H1 (cell line): Measurements from ENCODE around the gene F3. TPM values are rescaled to one million over a fixed set of nuclear protein-coding genes. Genes with fewer than 3 reads are reported as not detected.

ENCODE experiments used
- CTCF ChIA-PET: fragments of 300-600 bp; sonication (Branson Sonifier 250); formaldehyde crosslinking; loops from one replicate; lab custom pipeline; 2021; ENCODE audit not compliant: partially characterized antibody; lab: Charles Lee
- POLR2A ChIA-PET: fragments of 300-600 bp; sonication (Branson Sonifier 250); formaldehyde crosslinking; loops from one replicate; lab custom pipeline; 2021; ENCODE audit warnings: inconsistent platforms; ENCODE audit not compliant: partially characterized antibody; lab: Charles Lee
- DNase-seq, 2 experiments: peaks; one replicate each; pipeline versions ENCODE4 v3.0.0 to v3.0.0-alpha.2; 2010 to 2022; ENCODE audit warnings: low spot score in 2 of 2, low read depth in 1 of 2, mixed read lengths in 1 of 2
- FAIRE-seq: peaks from 2 replicates; lab custom pipeline; 2011; peaks lifted over from hg19 to GRCh38; lab: Jason Lieb, UNC
- H2AFZ ChIP-seq: 2 replicates; pipeline ENCODE4 v1.8.1; 2012; ENCODE audit warnings: low read length, inconsistent platforms
- H2AK5ac ChIP-seq: 2 replicates; pipeline ENCODE4 v1.6.1; 2013; ENCODE audit warnings: low read depth, low read length
- H2BK120ac ChIP-seq: replicated peaks from 2 replicates; pipeline ENCODE3; 2013; ENCODE audit warnings: low read depth, low read length, inconsistent platforms
- H2BK12ac ChIP-seq: 2 replicates; pipeline ENCODE4 v1.6.1; 2013; ENCODE audit warnings: low read depth, low read length
- H2BK15ac ChIP-seq: 2 replicates; pipeline ENCODE4 v1.6.1; 2013; ENCODE audit warnings: low read length
- H2BK20ac ChIP-seq: 2 replicates; pipeline ENCODE4 v1.6.1; 2013; ENCODE audit warnings: low read length
- H2BK5ac ChIP-seq: 2 replicates; pipeline ENCODE4 v1.6.1; 2013; ENCODE audit warnings: low read depth, low read length
- H3K14ac ChIP-seq: 2 replicates; pipeline ENCODE4 v1.6.1; 2013; ENCODE audit warnings: inconsistent platforms; ENCODE audit not compliant: insufficient read length
- H3K18ac ChIP-seq: 2 replicates; pipeline ENCODE4 v1.6.1; 2013; ENCODE audit warnings: low read length; ENCODE audit errors: extremely low read depth
- H3K23ac ChIP-seq: 2 replicates; pipeline ENCODE4 v1.6.1; 2013; ENCODE audit warnings: inconsistent platforms; ENCODE audit not compliant: insufficient read length
- H3K23me2 ChIP-seq: 2 replicates; pipeline ENCODE4 v1.6.1; 2013; ENCODE audit warnings: low read depth, low read length
- H3K27ac ChIP-seq: 2 replicates; pipeline ENCODE4 v1.6.1; 2011; ENCODE audit warnings: low read depth, low read length, inconsistent platforms
- H3K27me3 ChIP-seq, 4 experiments: replicated peaks in 1 of 4; 1 replicate in 1 of 4; 2 replicates in 3 of 4; pipeline versions ENCODE4 v1.6.1 to v1.8.1; 2011 to 2013; ENCODE audit warnings: low read length in 3 of 4, mild to moderate bottlenecking in 3 of 4, inconsistent platforms in 2 of 4, mixed read lengths in 2 of 4, moderate library complexity in 1 of 4; ENCODE audit not compliant: control insufficient read depth in 3 of 4, insufficient read depth in 3 of 4; ENCODE audit errors: extremely low read depth in 1 of 4
- H3K36me3 ChIP-seq, 4 experiments: 2 replicates each; pipeline versions ENCODE4 v1.6.1 to v1.8.1; 2011 to 2013; ENCODE audit warnings: mild to moderate bottlenecking in 4 of 4, low read length in 3 of 4, moderate library complexity in 2 of 4, control low read depth in 1 of 4, inconsistent platforms in 1 of 4; ENCODE audit not compliant: insufficient read depth in 4 of 4, control insufficient read depth in 2 of 4
- H3K4ac ChIP-seq: replicated peaks from 2 replicates; pipeline ENCODE3; 2013; ENCODE audit warnings: low read length, low read depth, mixed read lengths, inconsistent platforms; ENCODE audit not compliant: insufficient read length
- H3K4me1 ChIP-seq, 4 experiments: replicated peaks in 1 of 4; 1 replicate in 1 of 4; 2 replicates in 3 of 4; pipeline versions ENCODE4 v1.6.1 to v1.8.1; 2011 to 2013; ENCODE audit warnings: low read length in 3 of 4, inconsistent platforms in 2 of 4, mixed read lengths in 1 of 4; ENCODE audit not compliant: insufficient read depth in 4 of 4, control insufficient read depth in 3 of 4
- H3K4me2 ChIP-seq, 2 experiments: 2 replicates each; pipeline versions ENCODE4 v1.6.1 to v1.8.1; 2011 to 2013; ENCODE audit warnings: low read depth in 2 of 2, low read length in 2 of 2, control low read depth in 1 of 2, inconsistent platforms in 1 of 2, mild to moderate bottlenecking in 1 of 2; ENCODE audit not compliant: insufficient read depth in 1 of 2
- H3K4me3 ChIP-seq, 4 experiments: fragments of 200-600, 300-600 bp in 1 of 4; sonication (generic), shearing (Covaris generic), sonication (Bioruptor Twin) in 1 of 4; 2 replicates each; pipeline versions ENCODE4 v1.5.1 to v1.8.1; 2011 to 2016; ENCODE audit warnings: low read length in 4 of 4, low read depth in 3 of 4, control low read depth in 2 of 4, inconsistent platforms in 2 of 4, mild to moderate bottlenecking in 2 of 4, mixed read lengths in 1 of 4, moderate library complexity in 1 of 4; ENCODE audit not compliant: insufficient read depth in 2 of 4; ENCODE audit errors: extremely low read depth in 1 of 4
- H3K56ac ChIP-seq: replicated peaks from 2 replicates; pipeline ENCODE3; 2013; ENCODE audit warnings: low read depth, mild to moderate bottlenecking, mixed read lengths, low read length, inconsistent platforms; ENCODE audit not compliant: insufficient read length
- H3K79me1 ChIP-seq: 2 replicates; pipeline ENCODE4 v1.6.1; 2013; ENCODE audit warnings: low read depth, low read length, control low read depth
- H3K79me2 ChIP-seq, 2 experiments: 2 replicates each; pipeline versions ENCODE4 v1.6.1 to v1.8.1; 2012 to 2013; ENCODE audit warnings: low read length in 2 of 2, mild to moderate bottlenecking in 2 of 2, inconsistent platforms in 1 of 2; ENCODE audit not compliant: insufficient read depth in 2 of 2, control insufficient read depth in 1 of 2
- H3K9ac ChIP-seq, 4 experiments: replicated peaks in 1 of 4; 1 replicate in 1 of 4; 2 replicates in 3 of 4; pipeline versions ENCODE4 v1.6.1 to v1.8.1; 2011 to 2013; ENCODE audit warnings: low read depth in 3 of 4, low read length in 3 of 4, control low read depth in 2 of 4, mild to moderate bottlenecking in 2 of 4, moderate library complexity in 2 of 4, inconsistent platforms in 1 of 4; ENCODE audit errors: extremely low read depth in 1 of 4
- H3K9me3 ChIP-seq, 2 experiments: 2 replicates each; pipeline versions ENCODE4 v1.6.1 to v1.8.1; 2012 to 2013; ENCODE audit warnings: mild to moderate bottlenecking in 2 of 2, moderate library complexity in 2 of 2, control low read depth in 1 of 2, inconsistent platforms in 1 of 2, low read depth in 1 of 2, low read length in 1 of 2, mixed read lengths in 1 of 2; ENCODE audit not compliant: insufficient read depth in 2 of 2
- H4K20me1 ChIP-seq, 2 experiments: replicated peaks in 1 of 2; 2 replicates each; pipeline versions ENCODE3 to v1.8.1; 2011 to 2013; ENCODE audit warnings: inconsistent platforms in 2 of 2, low read length in 2 of 2, mild to moderate bottlenecking in 1 of 2; ENCODE audit not compliant: insufficient read depth in 2 of 2, control insufficient read depth in 1 of 2
- H4K5ac ChIP-seq: 2 replicates; pipeline ENCODE4 v1.6.1; 2013; ENCODE audit warnings: low read length, low read depth, mixed read lengths, inconsistent platforms; ENCODE audit not compliant: insufficient read length
- H4K8ac ChIP-seq: 2 replicates; pipeline ENCODE4 v1.8.0; 2013; ENCODE audit warnings: mild to moderate bottlenecking, moderate library complexity, low read length, inconsistent platforms; ENCODE audit not compliant: insufficient read depth; ENCODE audit errors: extremely low read depth
- H4K91ac ChIP-seq: replicated peaks from 2 replicates; pipeline ENCODE3; 2013; ENCODE audit warnings: low read length, mixed read lengths, inconsistent platforms; ENCODE audit not compliant: insufficient read length
- ASH2L ChIP-seq: fragments of 200-600, 300-600 bp; sonication (generic); IDR thresholded peaks from one replicate; pipeline ENCODE4 v1.7.1; 2017; ENCODE audit warnings: low read length
- CREB1 ChIP-seq: IDR thresholded peaks from 2 replicates; pipeline ENCODE4 v1.6.1; 2012; ENCODE audit warnings: inconsistent platforms
- FOSL1 ChIP-seq: IDR thresholded peaks from 2 replicates; pipeline ENCODE4 v1.6.1; 2011; ENCODE audit warnings: mild to moderate bottlenecking, low read depth, low read length, moderate library complexity; ENCODE audit not compliant: insufficient read depth
- HDAC2 ChIP-seq, 2 experiments: fragments of 300-600 bp in 1 of 2; sonication (generic) in 1 of 2; IDR thresholded peaks; 2 replicates each; pipeline ENCODE4 v1.6.1; 2011 to 2012; ENCODE audit warnings: low read depth in 2 of 2, low read length in 2 of 2, mild to moderate bottlenecking in 2 of 2, moderate library complexity in 2 of 2, borderline replicate concordance in 1 of 2, inconsistent platforms in 1 of 2
- JUND ChIP-seq: IDR thresholded peaks from 2 replicates; pipeline ENCODE4 v1.6.1; 2011; ENCODE audit warnings: mild to moderate bottlenecking, improper control_type of control experiment, low read length
- POLR2AphosphoS5 ChIP-seq: IDR thresholded peaks from 2 replicates; pipeline ENCODE4 v1.6.1; 2011; ENCODE audit warnings: low read depth, low read length
- SUZ12 ChIP-seq: fragments of 200-600 bp; sonication (generic); IDR thresholded peaks from 2 replicates; pipeline ENCODE4 v1.6.1; 2012; ENCODE audit warnings: mild to moderate bottlenecking, inconsistent platforms, low read length, moderate library complexity, mixed read lengths
- TCF12 ChIP-seq: IDR thresholded peaks from 2 replicates; pipeline ENCODE4 v1.6.1; 2011; ENCODE audit warnings: low read depth, mild to moderate bottlenecking, low read length
- TEAD4 ChIP-seq: IDR thresholded peaks from 2 replicates; pipeline ENCODE4 v1.6.1; 2012; ENCODE audit warnings: low read depth, low read length, inconsistent platforms, mixed read lengths
- YY1 ChIP-seq: IDR thresholded peaks from 2 replicates; pipeline ENCODE4 v1.6.1; 2011; ENCODE audit warnings: low read depth, mild to moderate bottlenecking, low read length
- ZNF274 ChIP-seq: IDR thresholded peaks from 2 replicates; pipeline ENCODE4 v1.7.0; 2012; ENCODE audit warnings: low read length, borderline replicate concordance; ENCODE audit errors: extremely low read depth
- WGBS, 2 experiments: shearing (Covaris generic) in 1 of 2; methylation state at CpG; one replicate each; pipeline versions ENCODE4 v1.1.6 to v1.1.7; 2013 to 2015; ENCODE audit warnings: low lambda C conversion rate in 2 of 2, mixed read lengths in 2 of 2, inconsistent platforms in 1 of 2, low coverage in 1 of 2, missing lambda C conversion rate in 1 of 2; ENCODE audit not compliant: insufficient replicate concordance in 2 of 2, insufficient coverage in 1 of 2, insufficient read length in 1 of 2; ENCODE audit errors: extremely low coverage in 1 of 2, missing lambda C conversion rate in 1 of 2; 5-methylcytosine and 5-hydroxymethylcytosine counted together
- polyA plus RNA-seq, 7 experiments: library from polyadenylated mRNA; depleted of rRNA in 3 of 7; stranded (reverse) in 5 of 7; unstranded in 2 of 7; fragments of >200 nt in 5 of 7; fragments of 200-250 nt in 2 of 7; gene quantifications; 1 replicate in 5 of 7; 2 replicates in 1 of 7; 4 replicates in 1 of 7; pipeline versions ENCODE4 v1.2.1 to v1.2.3, GENCODE V29; 2011 to 2013; ENCODE audit warnings: missing spikeins in 2 of 7, mixed read lengths in 2 of 7
- total RNA-seq: library from RNA; stranded (reverse); fragmentation: NEBNext Ultra II Directional; extraction: Animal tissue kit (Norgen Biotek cat#: 25700); gene quantifications from 2 replicates; pipeline ENCODE4 v1.2.1, GENCODE V29; 2021
- TF ChIP-seq, protein P1 (sequence below): IDR thresholded peaks from 2 replicates; pipeline ENCODE4 v1.6.1; 2011; ENCODE audit warnings: low read depth, mild to moderate bottlenecking, low read length; ENCODE audit not compliant: insufficient read depth
- TF ChIP-seq, protein P2 (sequence below): IDR thresholded peaks from 2 replicates; pipeline ENCODE4 v1.6.1; 2011; ENCODE audit warnings: low read length, improper control_type of control experiment

The F3 gene
- total and polyA plus RNA-seq, 2 of the 8 experiments (the other 6 are each of a cell fraction or from before 2014, with no cell fraction given) = 2.6 to 8.6 TPM

DNA sequence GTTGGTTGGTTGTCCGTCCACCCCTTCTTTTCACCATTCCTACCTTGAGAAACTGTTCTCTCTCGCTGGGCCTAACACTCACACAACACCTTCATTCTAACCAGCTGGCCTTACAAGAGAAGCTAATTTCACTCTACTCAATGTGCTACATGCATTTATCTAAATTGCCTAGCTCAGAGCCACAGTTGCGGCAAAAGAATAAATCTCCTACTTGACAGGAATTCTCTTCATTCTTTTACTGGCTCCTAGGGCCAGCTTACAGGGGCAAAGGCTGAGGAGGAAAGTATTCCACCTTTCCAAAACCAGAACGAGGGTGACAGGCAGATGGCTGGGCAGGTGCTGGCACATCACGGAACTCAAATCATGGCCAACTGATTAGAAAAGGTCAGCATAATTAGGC lies 6.5 kb downstream of the F3 start:
- no peak overlapping the region for H3K27ac ChIP-seq
- DNase-seq (no peak), FAIRE-seq (no peak)
- H3K23ac ChIP-seq = no peak overlapping the region
- H3K9me3 ChIP-seq = no peaks in the 10 kb centered on the region
- WGBS, 2 experiments = 91% methylated on average over 5 of the region's 5 CpGs; no CpG with 5 or more reads in 1 of the 2 experiments
- H3K4me1 ChIP-seq = 0 out of 7 replicates have a peak, but pooled peaks cover 0 to 3% (median 0%) of the 10 kb centered on the region in 4 experiments
- no peak overlapping the region for H3K4me3 ChIP-seq
- no peak overlapping the region for H3K9ac ChIP-seq
- H3K23me2 ChIP-seq = no peaks in the 10 kb centered on the region
- peaks cover 0 to 9% of the 10 kb centered on the region in 2 experiments for H4K20me1 ChIP-seq
- no peak overlapping the region for H3K18ac ChIP-seq
- H4K91ac ChIP-seq = no peak overlapping the region
- no peak overlapping the region for H4K5ac ChIP-seq
- H4K8ac ChIP-seq = no peak overlapping the region
- H3K36me3 ChIP-seq = peaks cover 2 to 29% (median 14%) of the 10 kb centered on the region in 4 experiments; a peak in 6 of 8 replicates
- H2BK15ac ChIP-seq = no peak overlapping the region
- H3K27me3 ChIP-seq = no peaks in the 10 kb centered on the region; a peak in 1 of 7 replicates
- no peak overlapping the region for H2BK12ac ChIP-seq
- POLR2A ChIA-PET = no interaction called here
- no peaks in the 10 kb centered on the region; the same call in 1 of the 2 replicates for H3K79me1 ChIP-seq
- H2AK5ac ChIP-seq = no peak overlapping the region
- H2BK120ac ChIP-seq = no peak overlapping the region
- H3K56ac ChIP-seq = no peak overlapping the region
- H2BK5ac ChIP-seq = no peak overlapping the region
- H3K4me2 ChIP-seq = no peak overlapping the region
- CTCF ChIA-PET = interaction anchor here (1.0 to 1.5 kb wide), 4 partner anchors 13 to 272 kb away, joined by 3 read pairs; no protein-coding TSS in a partner anchor
- peaks cover 0 to 3% of the 10 kb centered on the region in 2 experiments; a peak in 1 of 4 replicates for H3K79me2 ChIP-seq
- H2AFZ ChIP-seq = no peak overlapping the region
- no peak overlapping the region for H3K14ac ChIP-seq
- no peak overlapping the region for H3K4ac ChIP-seq
- H2BK20ac ChIP-seq = no peak overlapping the region
- no peak for TF ChIP-seq TEAD4
- no peak for TF ChIP-seq POLR2AphosphoS5
- TF ChIP-seq, protein P1, sequence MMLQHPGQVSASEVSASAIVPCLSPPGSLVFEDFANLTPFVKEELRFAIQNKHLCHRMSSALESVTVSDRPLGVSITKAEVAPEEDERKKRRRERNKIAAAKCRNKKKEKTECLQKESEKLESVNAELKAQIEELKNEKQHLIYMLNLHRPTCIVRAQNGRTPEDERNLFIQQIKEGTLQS = no peak
- no peak for TF ChIP-seq HDAC2 (IDR thresholded peaks at IDR 0.05; ENCODE audit: borderline replicate concordance in 1 of 2, low read depth in 2 of 2, low read length in 2 of 2)
- TF ChIP-seq CREB1 = no peak
- no peak for TF ChIP-seq JUND
- TF ChIP-seq, protein P2, sequence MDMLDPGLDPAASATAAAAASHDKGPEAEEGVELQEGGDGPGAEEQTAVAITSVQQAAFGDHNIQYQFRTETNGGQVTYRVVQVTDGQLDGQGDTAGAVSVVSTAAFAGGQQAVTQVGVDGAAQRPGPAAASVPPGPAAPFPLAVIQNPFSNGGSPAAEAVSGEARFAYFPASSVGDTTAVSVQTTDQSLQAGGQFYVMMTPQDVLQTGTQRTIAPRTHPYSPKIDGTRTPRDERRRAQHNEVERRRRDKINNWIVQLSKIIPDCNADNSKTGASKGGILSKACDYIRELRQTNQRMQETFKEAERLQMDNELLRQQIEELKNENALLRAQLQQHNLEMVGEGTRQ = no peak
- no peak for TF ChIP-seq TCF12
- no peak for TF ChIP-seq ZNF274
- TF ChIP-seq SUZ12 = no peak
- TF ChIP-seq ASH2L = no peak
- TF ChIP-seq FOSL1 = no peak
- TF ChIP-seq YY1 = no peak
